Activated CD4-positive, alpha-beta T cell treated with anti-CD3 and anti-CD28 coated beads for 36 hours (primary cell): ENCODE data around the gene CGN. TPM values are rescaled to one million over a fixed set of nuclear protein-coding genes. Genes with fewer than 3 reads are reported as not detected.
A peak's percentile ranks its signal among the peaks of the same experiment; 100 is the strongest.

Experiments used
- ATAC-seq: fragments of 200-7000 bp; cut with Tn5 transposase; one replicate; pipeline ENCODE4 v1.10.0; 2021; ENCODE audit warnings: mild to moderate bottlenecking, moderate library complexity
- CTCF ChIA-PET: fragments of 350-600 bp; sonication (Branson Sonifier 250); formaldehyde crosslinking; loops from one replicate; lab custom pipeline; 2021; ENCODE audit warnings: antibody characterized with exemption; lab: Charles Lee
- POLR2A ChIA-PET: fragments of 350-600 bp; sonication (Branson Sonifier 250); formaldehyde crosslinking; loops from one replicate; lab custom pipeline; 2021; ENCODE audit warnings: antibody characterized with exemption, inconsistent platforms; lab: Charles Lee
- DNase-seq: peaks from one replicate; pipeline ENCODE4 v3.0.0-alpha.2; 2020
- H3K27ac Mint-ChIP-seq: one replicate; pipeline ENCODE4 v1.8.0; 2021; ENCODE audit warnings: mixed read lengths
- H3K27me3 Mint-ChIP-seq: one replicate; pipeline ENCODE4 v1.8.0; 2021; ENCODE audit warnings: mixed read lengths
- H3K36me3 Mint-ChIP-seq: one replicate; pipeline ENCODE4 v1.8.0; 2021; ENCODE audit warnings: low read depth, mixed read lengths
- H3K4me1 Mint-ChIP-seq: one replicate; pipeline ENCODE4 v1.8.0; 2021; ENCODE audit warnings: mixed read lengths
- H3K4me3 Mint-ChIP-seq: one replicate; pipeline ENCODE4 v1.8.0; 2021; ENCODE audit warnings: mild to moderate bottlenecking, moderate library complexity, mixed read lengths
- H3K9me3 Mint-ChIP-seq: one replicate; pipeline ENCODE4 v1.8.0; 2021; ENCODE audit warnings: low read depth, mixed read lengths
- intact Hi-C, 2 experiments: fragments of 100-400 bp; cut with DNase I in 1 of 2; cut with micrococcal nuclease in 1 of 2; formaldehyde crosslinking; loops; one replicate each; pipeline versions ENCODE4 v1.14.2 to v1.15.1; 2022 to 2024; cut with DNase I, micrococcal nuclease
- total RNA-seq, 2 experiments: library from RNA; stranded (reverse); gene quantifications; one replicate each; pipeline ENCODE4 v1.2.3, GENCODE V29; 2021

CGN gene
- total RNA-seq, 2 experiments from 2014 or later, result 0.67 to 1.4 TPM

DNA sequence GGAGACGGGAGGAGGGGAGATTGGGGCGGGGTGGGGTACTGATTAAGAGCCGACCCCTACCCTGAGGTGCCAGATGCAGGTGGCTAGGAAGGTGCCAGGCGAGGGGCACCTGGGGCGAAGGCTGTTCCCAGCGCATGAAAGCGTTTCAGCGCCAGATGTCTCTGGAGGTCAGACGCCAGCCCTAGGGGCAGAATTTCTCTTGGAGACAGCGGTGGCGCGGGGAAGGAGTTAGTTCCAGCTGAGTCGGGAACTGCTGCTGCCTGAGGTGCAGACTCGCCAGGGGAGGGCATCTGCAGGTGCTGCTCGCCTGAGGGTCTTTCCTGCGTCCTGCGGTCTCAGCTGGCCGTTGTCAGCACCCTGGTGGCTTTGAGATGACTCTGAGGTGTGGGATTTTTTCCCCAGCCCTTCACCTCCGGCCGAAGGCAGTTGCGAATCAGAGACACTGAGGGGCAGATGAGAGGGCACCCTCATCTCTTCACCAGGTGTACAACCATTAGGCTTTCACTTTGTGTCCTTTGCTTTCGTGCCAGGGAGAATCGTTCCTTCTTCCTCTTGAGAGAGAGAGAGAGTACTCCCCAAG, 539 bp downstream of the CGN start:
- Mint-ChIP-seq H3K4me3 (peak overlapping the region; percentile 80), H3K36me3 (no peaks in the 10 kb centered on the region), H3K27ac (no peak overlapping the region), H3K9me3 (no peaks in the 10 kb centered on the region), H3K4me1 (peaks cover 23% of the 10 kb centered on the region), H3K27me3 (no peaks in the 10 kb centered on the region)
- DNase-seq (peak; percentile 47), ATAC-seq (peak; percentile 9)
- POLR2A ChIA-PET, result interaction anchor here (0.6 to 1.0 kb wide), 4 partner anchors 17 to 309 kb away, joined by 3 to 5 read pairs (median 4); no protein-coding TSS in a partner anchor
- intact Hi-C loops, result loop anchor here in 1 of 2 experiments (1.0 to 5.0 kb wide), 4 partner anchors 29 to 101 kb away; partner anchors contain the start of genes SNX27 and TUFT1
- CTCF ChIA-PET, result interaction anchor here (1.0 to 2.2 kb wide), 5 partner anchors 9 to 109 kb away, joined by 3 to 7 read pairs (median 5); no protein-coding TSS in a partner anchor

- CTCF ChIA-PET, result interaction anchor here (0.6 kb wide), 1 partner anchor 276 kb away, joined by 3 read pairs; no protein-coding TSS in a partner anchor
- POLR2A ChIA-PET, result no interaction called here
Measured at GRCh38 chr1:151512326-151512725, 1.1 kb downstream of the CGN start.

DNA sequence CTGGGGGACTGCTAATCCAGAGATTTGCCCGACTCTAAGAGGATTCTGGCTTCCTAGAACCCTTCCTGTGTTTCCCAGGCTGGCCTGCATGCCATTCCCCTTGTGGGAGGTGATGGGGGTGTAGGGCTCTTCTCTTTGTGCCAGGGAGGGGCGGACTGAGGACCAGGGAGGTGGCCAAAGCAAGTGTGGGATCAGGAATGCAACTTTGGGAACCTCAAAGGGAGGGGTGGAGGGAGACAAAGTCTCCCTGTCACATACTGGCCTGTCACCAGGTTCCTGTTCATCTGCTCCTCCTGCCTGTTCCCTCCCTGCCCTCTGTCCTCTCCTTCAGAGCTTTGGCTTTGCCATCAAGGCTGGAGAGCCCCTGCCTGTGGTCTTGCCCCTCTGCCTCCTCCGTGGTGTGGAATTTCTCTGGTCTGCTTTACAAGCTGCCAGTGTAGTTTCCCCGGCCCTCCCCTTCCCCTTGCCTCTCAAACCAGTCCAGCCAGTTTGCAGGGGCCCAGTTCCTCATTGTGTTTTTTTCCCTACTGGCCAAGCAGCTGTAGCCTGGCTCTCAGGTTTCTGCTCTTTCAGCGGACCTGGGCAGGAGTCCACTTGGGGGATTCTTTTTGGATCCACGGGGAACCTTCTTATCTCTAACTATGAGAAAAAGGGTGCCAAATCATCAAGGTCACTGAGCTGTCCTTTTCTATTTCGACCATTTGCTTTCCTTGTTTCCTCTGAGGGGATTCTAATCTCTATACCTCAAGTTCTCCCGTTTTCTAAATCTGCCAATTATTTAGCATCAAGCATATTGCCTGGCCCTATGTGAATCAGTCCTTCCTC, 1.8 kb downstream of the CGN start:
- ATAC-seq, result no peak
- DNase-seq, result no peak
- intact Hi-C loops, result loop anchor here in 1 of 2 experiments (5.0 kb wide), 1 partner anchor 71 kb away; no protein-coding TSS in a partner anchor
- Mint-ChIP-seq H3K4me1 (peaks cover 23% of the 10 kb centered on the region), H3K27me3 (no peaks in the 10 kb centered on the region), H3K27ac (no peak overlapping the region), H3K9me3 (no peaks in the 10 kb centered on the region), H3K36me3 (no peaks in the 10 kb centered on the region), H3K4me3 (no peak overlapping the region)
- POLR2A ChIA-PET, result no interaction called here
- CTCF ChIA-PET, result interaction anchor here (0.6 to 1.5 kb wide), 2 partner anchors 22 to 275 kb away, joined by 3 to 6 read pairs; no protein-coding TSS in a partner anchor

More at GRCh38 chr1:151512326-151512725, 1.1 kb downstream of the CGN start:
- Mint-ChIP-seq H3K27ac (no peak overlapping the region), H3K36me3 (no peaks in the 10 kb centered on the region), H3K9me3 (no peaks in the 10 kb centered on the region), H3K4me3 (peak overlapping the region; percentile 80), H3K27me3 (no peaks in the 10 kb centered on the region), H3K4me1 (peaks cover 23% of the 10 kb centered on the region)
- intact Hi-C loops, result loop anchor here in 1 of 2 experiments (5.0 kb wide), 1 partner anchor 70 kb away; no protein-coding TSS in a partner anchor
- DNase-seq, result no peak
- ATAC-seq, result no peak

GRCh38 chr1:151513626-151514121, 2.5 kb downstream of the CGN start:
- Mint-ChIP-seq H3K27ac (no peak overlapping the region), H3K9me3 (no peaks in the 10 kb centered on the region), H3K4me3 (no peak overlapping the region), H3K27me3 (no peaks in the 10 kb centered on the region), H3K36me3 (no peaks in the 10 kb centered on the region), H3K4me1 (peaks cover 23% of the 10 kb centered on the region)
- ChIA-PET POLR2A (no interaction called here), CTCF (interaction anchor here (1.5 kb wide), 1 partner anchor 21 kb away, joined by 6 read pairs; no protein-coding TSS in a partner anchor)
- ATAC-seq (no peak), DNase-seq (peak; percentile 37)
- intact Hi-C loops, result loop anchor here in 1 of 2 experiments (5.0 kb wide), 1 partner anchor 71 kb away; no protein-coding TSS in a partner anchor

GRCh38 chr1:151514366-151514765, 3.2 kb downstream of the CGN start:
- no peak for ATAC-seq
- Mint-ChIP-seq H3K27me3 (no peaks in the 10 kb centered on the region), H3K36me3 (no peaks in the 10 kb centered on the region), H3K4me1 (peaks cover 23% of the 10 kb centered on the region), H3K27ac (no peak overlapping the region), H3K4me3 (no peak overlapping the region), H3K9me3 (no peaks in the 10 kb centered on the region)
- DNase-seq, result no peak
- intact Hi-C loops, result loop anchor here in 1 of 2 experiments (5.0 kb wide), 1 partner anchor 72 kb away; no protein-coding TSS in a partner anchor
- CTCF ChIA-PET, result interaction anchor here (0.9 to 1.5 kb wide), 3 partner anchors 21 to 31 kb away, joined by 3 to 6 read pairs (median 4); no protein-coding TSS in a partner anchor
- POLR2A ChIA-PET, result no interaction called here

DNA sequence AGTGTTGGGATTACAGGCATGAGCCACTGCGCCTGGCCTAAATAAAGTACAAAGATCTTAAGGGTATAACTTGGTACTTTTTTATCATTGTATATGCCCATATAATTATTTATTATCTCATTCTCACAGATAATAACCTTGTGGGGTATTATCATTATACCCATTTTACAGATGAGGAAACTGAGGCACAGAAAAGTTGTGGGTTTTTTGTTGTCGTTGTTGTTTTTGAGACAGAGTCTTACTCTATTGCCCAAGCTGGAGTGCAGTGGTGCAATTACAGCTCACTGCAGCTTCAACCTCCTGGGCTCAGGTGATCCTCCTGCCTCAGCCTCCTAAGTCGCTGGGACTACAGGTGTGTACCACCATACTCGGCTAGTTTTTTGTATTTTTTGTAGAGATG, 4.1 kb downstream of the CGN start:
- intact Hi-C loops, result no loop called here

GRCh38 chr1:151516031-151516511, 4.9 kb downstream of the CGN start:
- Mint-ChIP-seq H3K36me3 (no peaks in the 10 kb centered on the region), H3K27me3 (no peaks in the 10 kb centered on the region), H3K4me3 (no peak overlapping the region), H3K27ac (no peak overlapping the region), H3K4me1 (peaks cover 17% of the 10 kb centered on the region), H3K9me3 (no peaks in the 10 kb centered on the region)
- POLR2A ChIA-PET, result no interaction called here
- intact Hi-C loops, result no loop called here
- ATAC-seq (no peak), DNase-seq (no peak)
- CTCF ChIA-PET, result interaction anchor here (0.8 kb wide), 1 partner anchor 209 kb away, joined by 3 read pairs; no protein-coding TSS in a partner anchor

More for the DNA sequence above, 4.1 kb downstream of the CGN start:
- ChIA-PET POLR2A (no interaction called here), CTCF (interaction anchor here (0.9 to 1.0 kb wide), 2 partner anchors 21 to 30 kb away, joined by 3 to 4 read pairs; no protein-coding TSS in a partner anchor)
- DNase-seq (no peak), ATAC-seq (no peak)
- H3K36me3 Mint-ChIP-seq, result no peaks in the 10 kb centered on the region
- no peak overlapping the region for H3K4me3 Mint-ChIP-seq
- no peak overlapping the region for H3K27ac Mint-ChIP-seq
- no peaks in the 10 kb centered on the region for H3K27me3 Mint-ChIP-seq
- H3K4me1 Mint-ChIP-seq, result peaks cover 23% of the 10 kb centered on the region
- no peaks in the 10 kb centered on the region for H3K9me3 Mint-ChIP-seq

DNA sequence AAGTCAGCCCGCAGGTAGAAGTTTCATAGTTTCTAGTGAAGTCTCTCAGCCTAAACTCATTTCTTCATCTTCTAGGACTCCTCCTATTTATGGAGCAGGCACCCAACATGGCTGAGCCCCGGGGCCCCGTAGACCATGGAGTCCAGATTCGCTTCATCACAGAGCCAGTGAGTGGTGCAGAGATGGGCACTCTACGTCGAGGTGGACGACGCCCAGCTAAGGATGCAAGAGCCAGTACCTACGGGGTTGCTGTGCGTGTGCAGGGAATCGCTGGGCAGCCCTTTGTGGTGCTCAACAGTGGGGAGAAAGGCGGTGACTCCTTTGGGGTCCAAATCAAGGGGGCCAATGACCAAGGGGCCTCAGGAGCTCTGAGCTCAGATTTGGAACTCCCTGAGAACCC, 7.2 kb downstream of the CGN start:
- Mint-ChIP-seq H3K36me3 (no peaks in the 10 kb centered on the region), H3K9me3 (no peaks in the 10 kb centered on the region), H3K4me3 (no peak overlapping the region), H3K27me3 (no peaks in the 10 kb centered on the region), H3K4me1 (peaks cover 4% of the 10 kb centered on the region), H3K27ac (no peak overlapping the region)
- DNase-seq, result no peak
- intact Hi-C loops, result no loop called here
- ATAC-seq, result no peak
- CTCF ChIA-PET, result interaction anchor here (1.1 to 1.8 kb wide), 3 partner anchors 11 to 74 kb away, joined by 3 to 5 read pairs (median 3); no protein-coding TSS in a partner anchor
- POLR2A ChIA-PET, result interaction anchor here (0.6 kb wide), 1 partner anchor 101 kb away, joined by 6 read pairs; no protein-coding TSS in a partner anchor

- no peaks in the 10 kb centered on the region for H3K4me1 Mint-ChIP-seq
- H3K36me3 Mint-ChIP-seq, result no peaks in the 10 kb centered on the region
- intact Hi-C loops, result no loop called here
- H3K27me3 Mint-ChIP-seq, result no peaks in the 10 kb centered on the region
- no peaks in the 10 kb centered on the region for H3K9me3 Mint-ChIP-seq
- H3K27ac Mint-ChIP-seq, result no peak overlapping the region
- POLR2A ChIA-PET, result interaction anchor here (0.6 kb wide), 1 partner anchor 101 kb away, joined by 6 read pairs; no protein-coding TSS in a partner anchor
- CTCF ChIA-PET, result interaction anchor here (1.8 kb wide), 1 partner anchor 75 kb away, joined by 5 read pairs; no protein-coding TSS in a partner anchor
- ATAC-seq (no peak), DNase-seq (no peak)
- H3K4me3 Mint-ChIP-seq, result no peak overlapping the region
Measured at GRCh38 chr1:151518936-151519335, 7.7 kb downstream of the CGN start.

- no peak overlapping the region for H3K4me3 Mint-ChIP-seq
- POLR2A ChIA-PET, result no interaction called here
- no peaks in the 10 kb centered on the region for H3K27me3 Mint-ChIP-seq
- CTCF ChIA-PET, result interaction anchor here (1.1 to 2.2 kb wide), 3 partner anchors 9 to 30 kb away, joined by 4 to 8 read pairs (median 7); partner anchors contain the start of gene CGN
- DNase-seq (no peak), ATAC-seq (no peak)
- H3K27ac Mint-ChIP-seq, result no peak overlapping the region
- H3K4me1 Mint-ChIP-seq, result no peaks in the 10 kb centered on the region
- H3K36me3 Mint-ChIP-seq, result no peaks in the 10 kb centered on the region
- intact Hi-C loops, result no loop called here
- H3K9me3 Mint-ChIP-seq, result no peaks in the 10 kb centered on the region
Measured at GRCh38 chr1:151519667-151520066, 8.5 kb downstream of the CGN start.
